OCI-LY3 (cell line): ENCODE measurements around the gene SKAP2.
A peak's percentile ranks its signal among the peaks of the same experiment; 100 is the strongest.

ENCODE experiments used
- H2AFZ ChIP-seq: fragments of 200-600, 300-600 bp; shearing (Covaris generic); 2 replicates; pipeline ENCODE4 v1.6.0; 2014; ENCODE audit warnings: antibody characterized with exemption, low read depth, low read length
- H3K27ac ChIP-seq: fragments of 200-600, 300-600 bp; sonication (generic); 2 replicates; pipeline ENCODE4 v1.5.1; 2014; ENCODE audit warnings: mild to moderate bottlenecking, low read length, moderate library complexity, mixed read lengths
- H3K27me3 ChIP-seq: fragments of 200-600, 300-600 bp; sonication (generic); 2 replicates; pipeline ENCODE4 v1.6.1; 2014; ENCODE audit warnings: low read depth, low read length, mixed read lengths
- H3K36me3 ChIP-seq: fragments of 200-600, 300-600 bp; sonication (generic); replicated peaks from 2 replicates; pipeline ENCODE3; 2014; ENCODE audit warnings: low read depth, low read length, mixed read lengths
- H3K4me1 ChIP-seq: fragments of 300-600, 200-600 bp; sonication (generic); 2 replicates; pipeline ENCODE4 v1.6.1; 2014; ENCODE audit warnings: low read length, mixed read lengths
- H3K4me2 ChIP-seq: fragments of 200-600, 300-600 bp; sonication (generic); 2 replicates; pipeline ENCODE4 v1.6.1; 2014; ENCODE audit warnings: low read length, mixed read lengths
- H3K4me3 ChIP-seq: fragments of 300-600, 200-600 bp; sonication (generic); 2 replicates; pipeline ENCODE4 v1.5.1; 2014; ENCODE audit warnings: antibody characterized with exemption, mild to moderate bottlenecking, low read length, moderate library complexity
- H3K79me2 ChIP-seq: fragments of 300-600, 200-600 bp; shearing (Covaris generic); 2 replicates; pipeline ENCODE4 v1.6.1; 2014; ENCODE audit warnings: mild to moderate bottlenecking, low read length, mixed read lengths
- H3K9ac ChIP-seq: fragments of 300-600, 200-600 bp; shearing (Covaris generic); 2 replicates; pipeline ENCODE4 v1.6.0; 2014; ENCODE audit warnings: mild to moderate bottlenecking, low read length, moderate library complexity
- H3K9me3 ChIP-seq: fragments of 200-600, 300-600 bp; shearing (Covaris generic); 2 replicates; pipeline ENCODE4 v1.6.1; 2014; ENCODE audit warnings: low read length, mixed read lengths; ENCODE audit not compliant: insufficient read depth
- H4K20me1 ChIP-seq: fragments of 200-600, 300-600 bp; sonication (generic); 2 replicates; pipeline ENCODE4 v1.6.1; 2016; ENCODE audit warnings: low read length, mixed read lengths; ENCODE audit not compliant: insufficient read depth
- EZH2phosphoT487 ChIP-seq: fragments of 200-600 bp; shearing (Covaris generic); IDR thresholded peaks from 2 replicates; pipeline ENCODE4 v1.6.1; 2018; ENCODE audit warnings: antibody characterized with exemption, mixed run types, low read depth
- TF ChIP-seq, protein P1 (sequence below): fragments of 200-600, 300-600 bp; sonication (generic); IDR thresholded peaks from 2 replicates; pipeline ENCODE4 v1.5.1; 2014; ENCODE audit warnings: antibody characterized with exemption, low read length, low read depth

Gene SKAP2

GRCh38 chr7:26648554-26648953 lies 215.8 kb downstream of the SKAP2 start:
- Histone ChIP-seq H2AFZ (no peak overlapping the region), H3K9ac (no peak overlapping the region), H3K4me3 (no peak overlapping the region), H3K27ac (no peak overlapping the region), H3K79me2 (no peaks in the 10 kb centered on the region), H3K4me1 (peaks cover 8% of the 10 kb centered on the region), H3K9me3 (no peaks in the 10 kb centered on the region), H3K4me2 (no peak overlapping the region), H4K20me1 (no peaks in the 10 kb centered on the region), H3K36me3 (no peaks in the 10 kb centered on the region), H3K27me3 (no peaks in the 10 kb centered on the region)
- TF ChIP-seq, protein P1, sequence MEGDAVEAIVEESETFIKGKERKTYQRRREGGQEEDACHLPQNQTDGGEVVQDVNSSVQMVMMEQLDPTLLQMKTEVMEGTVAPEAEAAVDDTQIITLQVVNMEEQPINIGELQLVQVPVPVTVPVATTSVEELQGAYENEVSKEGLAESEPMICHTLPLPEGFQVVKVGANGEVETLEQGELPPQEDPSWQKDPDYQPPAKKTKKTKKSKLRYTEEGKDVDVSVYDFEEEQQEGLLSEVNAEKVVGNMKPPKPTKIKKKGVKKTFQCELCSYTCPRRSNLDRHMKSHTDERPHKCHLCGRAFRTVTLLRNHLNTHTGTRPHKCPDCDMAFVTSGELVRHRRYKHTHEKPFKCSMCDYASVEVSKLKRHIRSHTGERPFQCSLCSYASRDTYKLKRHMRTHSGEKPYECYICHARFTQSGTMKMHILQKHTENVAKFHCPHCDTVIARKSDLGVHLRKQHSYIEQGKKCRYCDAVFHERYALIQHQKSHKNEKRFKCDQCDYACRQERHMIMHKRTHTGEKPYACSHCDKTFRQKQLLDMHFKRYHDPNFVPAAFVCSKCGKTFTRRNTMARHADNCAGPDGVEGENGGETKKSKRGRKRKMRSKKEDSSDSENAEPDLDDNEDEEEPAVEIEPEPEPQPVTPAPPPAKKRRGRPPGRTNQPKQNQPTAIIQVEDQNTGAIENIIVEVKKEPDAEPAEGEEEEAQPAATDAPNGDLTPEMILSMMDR, result no peak
- TF ChIP-seq EZH2phosphoT487, result no peak

DNA sequence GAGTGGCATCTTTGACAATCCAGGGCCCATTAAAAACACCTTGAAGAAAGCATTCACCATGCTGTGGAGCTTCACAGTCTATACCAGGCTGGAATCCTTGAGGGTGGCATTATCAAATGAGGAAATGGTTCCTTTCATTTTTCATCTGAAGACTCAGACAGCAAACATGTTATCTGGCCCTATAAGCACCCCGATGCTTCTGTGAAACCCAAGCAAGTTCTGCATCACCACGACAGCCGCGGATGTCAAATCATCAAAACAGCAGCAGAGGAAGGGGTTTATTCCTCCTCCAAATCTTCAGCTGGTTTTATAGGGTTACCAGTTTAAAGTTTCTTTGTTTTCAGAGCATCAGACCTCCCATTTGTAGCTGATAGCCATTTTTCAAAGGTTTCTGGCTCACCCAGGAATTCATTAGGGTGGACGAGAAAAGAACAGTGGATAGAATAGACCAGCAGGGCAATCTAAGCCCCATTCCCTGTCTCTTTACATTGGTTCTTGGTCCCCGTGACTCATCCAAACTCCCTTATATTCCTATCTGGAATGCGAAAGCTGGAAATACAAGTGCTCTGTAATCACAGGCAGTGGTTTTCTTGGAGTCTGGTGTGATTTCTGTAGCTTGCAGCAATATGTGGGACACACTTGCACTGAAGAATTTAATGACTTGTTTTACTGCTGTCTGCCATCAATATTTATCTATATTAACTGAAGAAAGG lies 217.9 kb downstream of the SKAP2 start:
- no peaks in the 10 kb centered on the region for H3K36me3 ChIP-seq
- no peak overlapping the region for H3K4me3 ChIP-seq
- peaks cover 8% of the 10 kb centered on the region for H3K4me1 ChIP-seq
- H2AFZ ChIP-seq, result no peak overlapping the region
- TF ChIP-seq, protein P1, result no peak
- no peak for TF ChIP-seq EZH2phosphoT487
- H3K27me3 ChIP-seq, result no peaks in the 10 kb centered on the region
- no peaks in the 10 kb centered on the region for H3K9me3 ChIP-seq
- H3K79me2 ChIP-seq, result no peaks in the 10 kb centered on the region
- H4K20me1 ChIP-seq, result no peaks in the 10 kb centered on the region
- H3K27ac ChIP-seq, result no peak overlapping the region
- no peak overlapping the region for H3K9ac ChIP-seq
- H3K4me2 ChIP-seq, result 0 out of 2 replicates have a peak overlapping the region, but pooled peaks have one; percentile 19

GRCh38 chr7:26645121-26645520 lies 219.3 kb downstream of the SKAP2 start:
- H3K9me3 ChIP-seq, result no peaks in the 10 kb centered on the region
- H2AFZ ChIP-seq, result no peak overlapping the region
- no peaks in the 10 kb centered on the region for H3K36me3 ChIP-seq
- no peak overlapping the region for H3K4me3 ChIP-seq
- H4K20me1 ChIP-seq, result no peaks in the 10 kb centered on the region
- H3K27me3 ChIP-seq, result no peaks in the 10 kb centered on the region
- no peak for TF ChIP-seq EZH2phosphoT487
- TF ChIP-seq, protein P1, result no peak
- H3K27ac ChIP-seq, result no peak overlapping the region
- no peak overlapping the region for H3K4me2 ChIP-seq
- no peaks in the 10 kb centered on the region for H3K79me2 ChIP-seq
- H3K4me1 ChIP-seq, result peaks cover 8% of the 10 kb centered on the region
- no peak overlapping the region for H3K9ac ChIP-seq

GRCh38 chr7:26642416-26642815 lies 222.0 kb downstream of the SKAP2 start:
- no peak overlapping the region for H3K27ac ChIP-seq
- no peaks in the 10 kb centered on the region for H3K9me3 ChIP-seq
- H2AFZ ChIP-seq, result no peak overlapping the region
- H3K4me3 ChIP-seq, result no peak overlapping the region
- no peak overlapping the region for H3K9ac ChIP-seq
- H3K4me1 ChIP-seq, result peaks cover 8% of the 10 kb centered on the region
- no peaks in the 10 kb centered on the region for H4K20me1 ChIP-seq
- H3K27me3 ChIP-seq, result no peaks in the 10 kb centered on the region
- TF ChIP-seq, protein P1, result no peak
- TF ChIP-seq EZH2phosphoT487, result no peak
- no peaks in the 10 kb centered on the region for H3K79me2 ChIP-seq
- H3K4me2 ChIP-seq, result no peak overlapping the region
- H3K36me3 ChIP-seq, result no peaks in the 10 kb centered on the region
